Measurements from ENCODE around the gene DCP2. TPM values are rescaled to one million over a fixed set of nuclear protein-coding genes. Genes with fewer than 3 reads are reported as not detected.

The DCP2 gene
- total and polyA plus RNA-seq, 2 donors from 2014 or later: 6.9 to 43.0 TPM

GRCh38 chr5:113053511-113053995 lies 77.0 kb downstream of the DCP2 start:
- Histone ChIP-seq H3K36me3 (ENCODE audit: control insufficient read depth in 2 of 3, insufficient read depth in 3 of 3, low read length in 3 of 3) (peaks cover 0 to 3% (median 2%) of the 10 kb centered on the region in 3 donors), H3K4me1 (ENCODE audit: control insufficient read depth in 2 of 3, insufficient read depth in 2 of 3, low read depth in 1 of 3, low read length in 3 of 3) (no peaks in the 10 kb centered on the region), H3K9me3 (ENCODE audit: control insufficient read depth in 2 of 3, insufficient read depth in 1 of 3, low read length in 3 of 3) (no peaks in the 10 kb centered on the region), H3K9ac (ENCODE audit: low read length in 3 of 3) (no peak overlapping the region), H3K27ac (ENCODE audit: low read depth in 2 of 2, low read length in 2 of 2) (no peak overlapping the region), H3K27me3 (ENCODE audit: control insufficient read depth, insufficient read depth, low read length) (no peaks in the 10 kb centered on the region), H3K4me3 (ENCODE audit: low read length in 3 of 3) (no peak overlapping the region)
- intact Hi-C loops (cut with DNase I): no loop called here
- FAIRE-seq: no peak
- no peak for TF ChIP-seq CTCF (IDR thresholded peaks at IDR 0.05; ENCODE audit: borderline replicate concordance, extremely low read depth, insufficient read depth)
- no peak for DNase-seq

GRCh38 chr5:113054899-113055298 lies 78.3 kb downstream of the DCP2 start:
- peaks cover 0 to 6% (median 0%) of the 10 kb centered on the region in 3 donors for H3K4me1 ChIP-seq (ENCODE audit: control insufficient read depth in 2 of 3, insufficient read depth in 2 of 3, low read depth in 1 of 3, low read length in 3 of 3)
- H3K9me3 ChIP-seq (ENCODE audit: control insufficient read depth in 2 of 3, insufficient read depth in 1 of 3, low read length in 3 of 3): no peaks in the 10 kb centered on the region
- H3K36me3 ChIP-seq (ENCODE audit: control insufficient read depth in 2 of 3, insufficient read depth in 3 of 3, low read length in 3 of 3): peaks cover 0 to 3% (median 0%) of the 10 kb centered on the region in 3 donors
- no peak overlapping the region for H3K4me3 ChIP-seq (ENCODE audit: low read length in 3 of 3)
- no peak for TF ChIP-seq CTCF (IDR thresholded peaks at IDR 0.05; ENCODE audit: borderline replicate concordance, extremely low read depth, insufficient read depth)
- no peak overlapping the region for H3K27ac ChIP-seq (ENCODE audit: low read depth in 2 of 2, low read length in 2 of 2)
- FAIRE-seq: no peak
- intact Hi-C loops (cut with DNase I): no loop called here
- DNase-seq: no peak
- no peak overlapping the region for H3K9ac ChIP-seq (ENCODE audit: low read length in 3 of 3)
- H3K27me3 ChIP-seq (ENCODE audit: control insufficient read depth, insufficient read depth, low read length): no peaks in the 10 kb centered on the region

- Histone ChIP-seq H3K4me3 (ENCODE audit: low read length in 3 of 3) (no peak overlapping the region), H3K9me3 (ENCODE audit: control insufficient read depth in 2 of 3, insufficient read depth in 1 of 3, low read length in 3 of 3) (no peaks in the 10 kb centered on the region), H3K27ac (ENCODE audit: low read depth in 2 of 2, low read length in 2 of 2) (no peak overlapping the region), H3K9ac (ENCODE audit: low read length in 3 of 3) (no peak overlapping the region), H3K4me1 (ENCODE audit: control insufficient read depth in 2 of 3, insufficient read depth in 2 of 3, low read depth in 1 of 3, low read length in 3 of 3) (peaks cover 0 to 6% (median 0%) of the 10 kb centered on the region in 3 donors), H3K36me3 (ENCODE audit: control insufficient read depth in 2 of 3, insufficient read depth in 3 of 3, low read length in 3 of 3) (peaks cover 0 to 3% (median 0%) of the 10 kb centered on the region in 3 donors), H3K27me3 (ENCODE audit: control insufficient read depth, insufficient read depth, low read length) (no peaks in the 10 kb centered on the region)
- TF ChIP-seq CTCF (IDR thresholded peaks at IDR 0.05; ENCODE audit: borderline replicate concordance, extremely low read depth, insufficient read depth): no peak
- no peak for FAIRE-seq
- intact Hi-C loops (cut with DNase I): no loop called here
- DNase-seq: peak in 1 of 5 donors; percentile 14
Observed at GRCh38 chr5:113056988-113057387, 80.4 kb downstream of the DCP2 start.

GRCh38 chr5:113057557-113057984 lies 81.0 kb downstream of the DCP2 start:
- Histone ChIP-seq H3K27me3 (ENCODE audit: control insufficient read depth, insufficient read depth, low read length) (no peaks in the 10 kb centered on the region), H3K4me3 (ENCODE audit: low read length in 3 of 3) (no peak overlapping the region), H3K36me3 (ENCODE audit: control insufficient read depth in 2 of 3, insufficient read depth in 3 of 3, low read length in 3 of 3) (peaks cover 0 to 3% (median 0%) of the 10 kb centered on the region in 3 donors), H3K4me1 (ENCODE audit: control insufficient read depth in 2 of 3, insufficient read depth in 2 of 3, low read depth in 1 of 3, low read length in 3 of 3) (peaks cover 0 to 6% (median 0%) of the 10 kb centered on the region in 3 donors), H3K9ac (ENCODE audit: low read length in 3 of 3) (no peak overlapping the region), H3K27ac (ENCODE audit: low read depth in 2 of 2, low read length in 2 of 2) (no peak overlapping the region), H3K9me3 (ENCODE audit: control insufficient read depth in 2 of 3, insufficient read depth in 1 of 3, low read length in 3 of 3) (no peaks in the 10 kb centered on the region)
- no peak for TF ChIP-seq CTCF (IDR thresholded peaks at IDR 0.05; ENCODE audit: borderline replicate concordance, extremely low read depth, insufficient read depth)
- no peak for DNase-seq
- intact Hi-C loops (cut with DNase I): no loop called here
- no peak for FAIRE-seq

All from kidney (tissue), 14 donors.